Activated naive CD8-positive, alpha-beta T cell treated with anti-CD3 and anti-CD28 coated beads, Interleukin-2, amount 10 ng/mL, durations not matched to agents 7 days and 5 days (primary cell): ENCODE results near the gene NSFL1C. TPM values are rescaled to one million over a fixed set of nuclear protein-coding genes. Genes with fewer than 3 reads are reported as not detected.

Source experiments
- ATAC-seq: fragments of 150-1000 bp; cut with Tn5 transposase; one replicate; pipeline ENCODE4 v1.10.0; 2021; ENCODE audit warnings: low read depth, moderate library complexity
- POLR2A ChIA-PET: fragments of 350-600 bp; sonication (Branson Sonifier 250); formaldehyde crosslinking; loops from one replicate; lab custom pipeline; 2021; ENCODE audit warnings: antibody characterized with exemption; lab: Charles Lee
- DNase-seq: peaks from one replicate; pipeline ENCODE4 v3.0.0; 2021
- H3K27ac Mint-ChIP-seq: one replicate; pipeline ENCODE4 v1.8.0; 2022; ENCODE audit warnings: mild to moderate bottlenecking, mixed read lengths
- H3K27me3 Mint-ChIP-seq: one replicate; pipeline ENCODE4 v1.8.0; 2022; ENCODE audit warnings: mild to moderate bottlenecking, moderate library complexity, mixed read lengths
- H3K36me3 Mint-ChIP-seq: one replicate; pipeline ENCODE4 v1.8.0; 2021; ENCODE audit warnings: mild to moderate bottlenecking, mixed read lengths
- H3K4me1 Mint-ChIP-seq: one replicate; pipeline ENCODE4 v1.8.0; 2021; ENCODE audit warnings: mixed read lengths
- H3K4me3 Mint-ChIP-seq: one replicate; pipeline ENCODE4 v1.8.0; 2022; ENCODE audit warnings: mild to moderate bottlenecking, moderate library complexity, mixed read lengths
- H3K9me3 Mint-ChIP-seq: one replicate; pipeline ENCODE4 v1.8.0; 2021; ENCODE audit warnings: mixed read lengths
- total RNA-seq, 2 experiments: library from RNA; stranded (reverse); gene quantifications; one replicate each; pipeline ENCODE4 v1.2.3, GENCODE V29; 2021

The NSFL1C gene
- total RNA-seq, 2 experiments from 2014 or later: 66.9 to 67.2 TPM

GRCh38 chr20:1474325-1474724, 7.7 kb upstream of the NSFL1C start:
- Mint-ChIP-seq H3K4me3 (no peak overlapping the region), H3K9me3 (no peaks in the 10 kb centered on the region), H3K27me3 (no peaks in the 10 kb centered on the region), H3K36me3 (no peaks in the 10 kb centered on the region), H3K4me1 (peaks cover 2% of the 10 kb centered on the region), H3K27ac (no peak overlapping the region)
- ATAC-seq (no peak), DNase-seq (no peak)
- POLR2A ChIA-PET: no interaction called here

GRCh38 chr20:1473246-1474220, 6.9 kb upstream of the NSFL1C start:
- Mint-ChIP-seq H3K27me3 (peaks cover 5% of the 10 kb centered on the region), H3K9me3 (no peaks in the 10 kb centered on the region), H3K4me1 (peaks cover under 1% of the 10 kb centered on the region), H3K36me3 (no peaks in the 10 kb centered on the region), H3K27ac (no peak overlapping the region), H3K4me3 (no peak overlapping the region)
- POLR2A ChIA-PET: no interaction called here
- ATAC-seq (no peak), DNase-seq (no peak)

- ATAC-seq: no peak
- Mint-ChIP-seq H3K4me1 (peaks cover 3% of the 10 kb centered on the region), H3K27ac (no peak overlapping the region), H3K4me3 (no peak overlapping the region), H3K36me3 (peaks cover under 1% of the 10 kb centered on the region), H3K9me3 (no peaks in the 10 kb centered on the region), H3K27me3 (peaks cover 13% of the 10 kb centered on the region)
- DNase-seq: no peak
- POLR2A ChIA-PET: no interaction called here
These were observed 6.1 kb upstream of the NSFL1C start for GRCh38 chr20:1472556-1473245.

- Mint-ChIP-seq H3K27me3 (peaks cover 18% of the 10 kb centered on the region), H3K4me1 (peaks cover 11% of the 10 kb centered on the region), H3K36me3 (peaks cover 3% of the 10 kb centered on the region), H3K27ac (no peak overlapping the region), H3K9me3 (no peaks in the 10 kb centered on the region), H3K4me3 (no peak overlapping the region)
- POLR2A ChIA-PET: no interaction called here
- ATAC-seq: no peak
- no peak for DNase-seq
These were observed 4.6 kb upstream of the NSFL1C start for GRCh38 chr20:1471242-1471641.

GRCh38 chr20:1469925-1470571, 3.4 kb upstream of the NSFL1C start:
- Mint-ChIP-seq H3K4me1 (peaks cover 21% of the 10 kb centered on the region), H3K27ac (no peak overlapping the region), H3K36me3 (peaks cover 3% of the 10 kb centered on the region), H3K4me3 (no peak overlapping the region), H3K9me3 (no peaks in the 10 kb centered on the region), H3K27me3 (peaks cover 18% of the 10 kb centered on the region)
- ATAC-seq (no peak), DNase-seq (no peak)
- POLR2A ChIA-PET: no interaction called here

- DNase-seq (no peak), ATAC-seq (no peak)
- POLR2A ChIA-PET: no interaction called here
- Mint-ChIP-seq H3K9me3 (no peaks in the 10 kb centered on the region), H3K27me3 (peaks cover 18% of the 10 kb centered on the region), H3K4me1 (peaks cover 27% of the 10 kb centered on the region), H3K27ac (no peak overlapping the region), H3K4me3 (no peak overlapping the region), H3K36me3 (peaks cover 3% of the 10 kb centered on the region)
These were observed 2.8 kb upstream of the NSFL1C start for GRCh38 chr20:1469306-1469905.

GRCh38 chr20:1468117-1468624, 1.5 kb upstream of the NSFL1C start:
- Mint-ChIP-seq H3K27ac (peak overlapping the region; percentile 64), H3K4me1 (peaks cover 39% of the 10 kb centered on the region)
- POLR2A ChIA-PET: interaction anchor here (1.7 kb wide), 1 partner anchor 143 kb away, joined by 5 read pairs; no protein-coding TSS in a partner anchor

GRCh38 chr20:1467355-1468116, 887 bp upstream of the NSFL1C start:
- POLR2A ChIA-PET: interaction anchor here (0.6 to 1.7 kb wide), 5 partner anchors 37 to 984 kb away, joined by 3 to 5 read pairs (median 3); no protein-coding TSS in a partner anchor
- no peaks in the 10 kb centered on the region for H3K9me3 Mint-ChIP-seq
- peaks cover 18% of the 10 kb centered on the region for H3K27me3 Mint-ChIP-seq
- H3K4me3 Mint-ChIP-seq: peak overlapping the region; percentile 88
- H3K27ac Mint-ChIP-seq: peak overlapping the region; percentile 30
- peaks cover 8% of the 10 kb centered on the region for H3K36me3 Mint-ChIP-seq
- H3K4me1 Mint-ChIP-seq: peaks cover 41% of the 10 kb centered on the region
- ATAC-seq: no peak
- DNase-seq: no peak

More at GRCh38 chr20:1468117-1468624, 1.5 kb upstream of the NSFL1C start:
- no peak overlapping the region for H3K4me3 Mint-ChIP-seq
- no peaks in the 10 kb centered on the region for H3K9me3 Mint-ChIP-seq
- peaks cover 5% of the 10 kb centered on the region for H3K36me3 Mint-ChIP-seq
- ATAC-seq (no peak), DNase-seq (no peak)
- peaks cover 18% of the 10 kb centered on the region for H3K27me3 Mint-ChIP-seq

GRCh38 chr20:1467082-1467354, 369 bp upstream of the NSFL1C start:
- POLR2A ChIA-PET: interaction anchor here (0.6 to 1.7 kb wide), 6 partner anchors 37 to 983 kb away, joined by 3 to 5 read pairs (median 3); no protein-coding TSS in a partner anchor
- no peak for ATAC-seq
- Mint-ChIP-seq H3K4me3 (peak overlapping the region; percentile 88), H3K36me3 (peaks cover 8% of the 10 kb centered on the region), H3K4me1 (peaks cover 41% of the 10 kb centered on the region), H3K9me3 (no peaks in the 10 kb centered on the region), H3K27ac (peak overlapping the region; percentile 30), H3K27me3 (peaks cover 18% of the 10 kb centered on the region)
- DNase-seq: no peak

- DNase-seq (no peak), ATAC-seq (no peak)
- H3K27ac Mint-ChIP-seq: peak overlapping the region; percentile 59
- POLR2A ChIA-PET: interaction anchor here (1.3 to 1.6 kb wide), 2 partner anchors 39 to 86 kb away, joined by 3 read pairs; no protein-coding TSS in a partner anchor
- H3K27me3 Mint-ChIP-seq: peaks cover 18% of the 10 kb centered on the region
- H3K9me3 Mint-ChIP-seq: no peaks in the 10 kb centered on the region
- peaks cover 13% of the 10 kb centered on the region for H3K36me3 Mint-ChIP-seq
- H3K4me1 Mint-ChIP-seq: peaks cover 41% of the 10 kb centered on the region
- peak overlapping the region; percentile 88 for H3K4me3 Mint-ChIP-seq
These were observed 1.0 kb downstream of the NSFL1C start for GRCh38 chr20:1465470-1466210.

GRCh38 chr20:1463971-1464570, 2.6 kb downstream of the NSFL1C start:
- Mint-ChIP-seq H3K27ac (peak overlapping the region; percentile 35), H3K27me3 (peaks cover 18% of the 10 kb centered on the region), H3K36me3 (peaks cover 17% of the 10 kb centered on the region), H3K4me3 (peak overlapping the region; percentile 15), H3K4me1 (peaks cover 41% of the 10 kb centered on the region), H3K9me3 (no peaks in the 10 kb centered on the region)
- POLR2A ChIA-PET: no interaction called here
- DNase-seq (no peak), ATAC-seq (no peak)
